GM19468 (cell line): ENCODE measurements around the gene POC1B.
A peak's percentile ranks its signal among the peaks of the same experiment; 100 is the strongest.

Source experiments
- ATAC-seq: cut with Tn5 transposase; IDR thresholded peaks from one replicate; pipeline ENCODE4 v1.9.1; 2021; ENCODE audit warnings: mild to moderate bottlenecking, moderate library complexity, moderate number of reproducible peaks; ENCODE audit not compliant: unreplicated experiment; ENCODE audit errors: extremely low read depth

The POC1B gene

DNA sequence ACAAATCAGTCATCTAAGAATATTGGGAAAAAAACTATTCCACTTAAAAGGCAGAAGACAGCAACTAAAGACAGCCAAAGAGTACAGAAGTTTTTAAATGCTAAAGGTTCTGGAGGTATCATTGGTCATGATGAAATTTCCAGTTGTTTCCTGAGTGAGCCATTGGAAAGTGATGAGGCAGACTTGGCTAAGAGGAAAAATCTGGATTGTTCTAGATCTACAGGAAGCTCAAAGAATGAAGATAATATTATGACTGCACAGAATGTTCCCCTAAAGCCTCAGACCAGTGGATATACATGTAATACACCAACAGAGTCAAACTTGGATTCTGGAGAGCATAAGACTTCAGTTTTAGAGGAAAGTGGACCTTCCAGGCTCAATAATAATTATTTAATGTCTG, 24.1 kb downstream of the POC1B start:
- no peak for ATAC-seq

DNA sequence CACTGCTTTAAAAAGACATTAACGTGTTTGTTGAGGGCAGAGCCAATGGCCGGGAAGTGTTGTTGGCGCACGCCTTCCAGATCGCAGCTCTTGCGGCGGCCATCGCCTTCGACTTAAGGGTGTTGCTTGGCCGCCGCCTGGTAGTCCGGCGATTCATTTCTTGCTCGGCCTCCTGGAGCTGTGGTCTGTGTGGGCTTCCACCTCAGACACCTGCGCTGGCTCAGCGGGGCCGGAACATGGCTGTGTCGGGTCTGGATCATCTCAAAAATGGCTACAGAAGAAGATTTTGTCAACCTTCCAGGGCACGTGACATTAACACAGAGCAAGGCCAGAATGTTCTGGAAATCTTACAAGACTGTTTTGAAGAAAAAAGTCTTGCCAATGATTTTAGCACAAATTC, 26.0 kb downstream of the POC1B start:
- ATAC-seq = no peak

DNA sequence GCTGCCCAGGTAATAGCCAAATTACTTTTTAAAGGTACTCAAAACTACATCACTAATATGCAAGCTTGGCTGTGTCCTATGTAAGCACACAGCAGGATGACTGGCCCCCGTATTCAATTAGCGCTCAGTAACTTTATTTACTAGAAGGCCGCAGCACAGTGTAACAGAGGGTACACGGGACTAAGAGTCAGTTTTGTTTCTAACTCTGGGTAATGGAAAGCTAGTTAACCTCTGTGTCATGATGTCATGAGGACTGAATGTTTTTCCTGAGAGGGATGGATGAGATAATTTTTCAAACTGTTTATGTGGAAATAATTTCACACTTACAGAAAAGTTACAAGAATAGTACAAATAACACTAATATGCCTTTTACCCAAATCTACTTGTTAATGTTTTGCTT, 28.4 kb downstream of the POC1B start:
- no peak for ATAC-seq

DNA sequence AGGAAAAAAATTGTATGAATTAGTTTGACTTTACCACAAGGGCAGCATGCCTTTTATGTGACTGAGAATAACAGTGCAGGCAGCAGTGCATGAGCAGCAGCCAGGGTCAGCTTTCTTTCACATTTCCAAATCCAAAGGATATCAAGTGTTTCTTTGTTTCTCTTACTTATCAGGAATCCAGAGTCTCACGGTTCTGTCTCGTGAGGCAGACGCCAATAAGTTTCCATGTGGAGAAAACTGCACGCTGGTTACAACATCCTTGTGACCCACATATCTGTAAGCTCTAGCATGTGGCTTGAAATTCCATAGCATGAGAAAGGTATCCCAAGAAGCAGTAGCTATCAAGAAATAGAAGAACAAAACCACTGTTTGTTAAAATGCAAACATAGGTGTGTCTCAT, 28.8 kb downstream of the POC1B start:
- no peak for ATAC-seq

DNA sequence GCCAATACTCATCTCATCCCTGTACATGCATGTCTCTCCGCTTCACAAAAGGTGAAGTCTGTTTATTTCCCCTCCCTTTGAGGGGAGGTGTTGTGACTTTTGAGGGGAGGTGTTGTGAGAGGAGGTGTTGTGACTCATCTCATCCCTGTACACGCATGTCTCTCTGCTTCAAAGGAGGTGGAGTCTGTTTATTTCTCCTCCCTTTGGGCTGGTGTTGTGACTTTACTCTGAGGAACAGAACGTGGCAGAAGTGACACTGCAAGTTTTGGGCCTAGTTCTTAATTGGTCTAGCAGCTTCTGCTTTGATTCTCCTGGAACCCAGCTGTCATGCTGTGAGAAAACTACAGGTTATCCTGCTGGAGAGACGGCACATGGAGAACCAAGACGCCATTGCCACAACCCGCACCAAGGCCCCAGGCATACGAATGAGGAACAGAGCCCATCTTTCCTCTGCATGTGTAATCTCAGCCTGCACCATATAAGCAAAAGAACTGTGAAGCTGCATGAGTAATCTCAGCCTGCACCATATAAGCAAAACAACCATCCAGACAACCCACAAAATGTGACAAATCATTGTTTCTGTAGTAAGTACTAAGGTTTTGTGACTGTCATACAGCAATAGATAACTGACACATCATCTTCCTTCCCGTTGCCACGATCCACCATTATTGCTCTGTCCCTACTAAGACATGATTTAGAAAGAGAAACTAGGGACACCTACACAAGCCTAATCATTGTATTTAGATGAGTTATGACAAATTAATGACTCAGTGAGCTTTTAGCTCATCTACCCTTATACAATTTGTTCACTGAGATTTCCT, 31.2 kb downstream of the POC1B start:
- peak; percentile 25 for ATAC-seq

DNA sequence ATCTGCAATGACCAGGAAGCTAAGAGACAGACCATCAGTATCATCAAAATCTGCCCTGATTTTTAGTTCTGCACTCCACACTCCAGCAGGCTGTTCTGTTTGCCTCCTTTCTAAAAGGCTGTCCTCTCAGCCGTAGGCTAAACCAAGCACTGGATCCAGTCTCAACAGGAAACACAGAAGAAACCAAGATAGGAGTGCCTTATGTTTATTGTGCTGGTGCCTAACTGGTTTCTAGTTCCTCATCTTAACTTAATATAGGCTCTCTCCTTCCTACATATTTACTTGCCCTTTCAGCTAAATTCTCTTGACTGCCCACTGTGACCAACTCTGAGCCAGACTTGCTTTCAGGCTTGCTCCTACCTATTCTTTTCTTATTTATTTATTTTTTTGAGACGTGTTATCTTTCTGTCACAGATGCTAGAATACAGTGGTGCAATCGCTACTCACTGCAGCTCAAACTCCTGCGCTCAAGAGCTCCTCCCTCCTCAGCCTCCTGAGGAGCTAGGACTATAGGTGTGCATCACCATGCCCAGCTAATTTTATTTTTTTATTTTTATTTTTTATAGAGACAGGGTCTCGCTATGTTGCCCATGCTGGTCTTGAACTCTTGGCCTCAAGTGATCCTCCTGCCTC, 32.1 kb downstream of the POC1B start:
- ATAC-seq = no peak

DNA sequence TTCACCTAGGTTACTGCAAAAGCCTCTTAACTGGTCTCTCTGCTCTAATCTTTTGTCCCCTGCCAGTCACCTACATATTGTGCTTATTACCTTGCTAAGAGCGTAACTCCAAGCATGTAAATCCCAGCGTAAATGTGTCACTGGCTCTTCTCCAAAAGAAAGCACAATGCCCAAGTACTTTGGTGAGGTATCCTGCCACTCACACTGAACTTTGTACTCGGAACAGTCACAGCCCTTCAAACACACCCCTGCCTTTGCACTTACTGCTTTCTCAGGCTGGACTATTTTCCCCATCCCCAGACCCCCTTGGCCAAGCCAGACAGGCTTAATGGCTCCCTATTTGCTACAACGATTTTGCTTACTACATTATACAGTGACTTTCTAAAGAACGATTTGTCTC, 33.0 kb downstream of the POC1B start:
- ATAC-seq = no peak

DNA sequence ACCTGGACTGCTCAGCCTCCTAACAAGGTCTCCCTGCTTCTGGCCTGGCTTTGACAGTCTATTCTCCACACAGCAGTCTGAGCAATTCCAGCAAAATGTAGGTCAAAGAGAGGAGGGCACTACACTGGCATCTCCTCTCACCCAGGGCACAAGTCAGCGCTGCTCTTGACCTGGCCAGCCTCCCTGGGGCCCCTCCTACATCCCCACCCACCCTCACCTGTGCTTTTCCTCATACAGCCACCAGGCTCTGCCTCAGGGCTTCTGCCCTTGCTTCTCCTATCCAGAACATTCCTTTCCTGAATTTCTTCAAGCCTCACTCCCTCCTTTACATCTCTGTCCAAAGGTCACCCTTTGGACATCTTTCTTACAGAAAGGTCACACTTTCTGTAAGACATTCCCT, 34.9 kb downstream of the POC1B start:
- ATAC-seq = no peak

DNA sequence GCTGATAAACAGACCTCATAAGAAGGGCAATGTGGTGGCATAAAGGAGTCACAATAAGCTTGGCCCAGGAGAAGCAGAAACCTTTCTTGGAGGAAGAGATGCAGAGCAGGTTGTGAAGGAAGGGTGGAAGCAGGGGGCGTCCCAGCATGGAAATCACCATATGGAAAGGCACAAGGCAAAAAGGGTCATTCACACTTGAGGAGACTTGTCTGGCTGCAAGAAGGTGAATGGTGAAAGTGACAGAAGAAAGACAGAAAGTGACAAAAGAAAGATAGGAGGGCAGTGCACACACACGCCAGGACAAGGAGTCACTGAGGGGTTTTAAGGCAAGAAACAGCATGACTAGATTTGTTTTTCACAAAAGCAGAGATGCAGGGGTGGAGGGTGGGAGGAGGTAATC, 39.6 kb downstream of the POC1B start:
- no peak for ATAC-seq

DNA sequence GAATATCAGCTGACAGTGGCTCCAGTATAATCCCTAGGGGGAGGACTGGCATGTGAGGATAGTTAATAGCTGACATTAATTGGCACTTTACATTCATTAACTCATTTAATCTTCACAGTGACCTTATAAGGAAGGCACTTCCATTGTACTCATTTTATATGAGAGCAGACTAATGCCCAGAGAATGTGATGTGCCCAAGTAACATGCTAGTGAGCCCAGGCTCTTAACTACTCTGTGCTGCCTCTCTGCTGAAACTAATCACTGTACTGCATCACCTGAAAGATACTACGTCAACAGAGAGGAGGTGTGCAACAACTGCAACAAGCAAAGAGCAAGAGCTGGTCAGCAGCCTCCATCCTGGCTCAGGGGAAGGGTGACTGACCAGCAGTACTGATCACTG, 41.4 kb downstream of the POC1B start:
- no peak for ATAC-seq

DNA sequence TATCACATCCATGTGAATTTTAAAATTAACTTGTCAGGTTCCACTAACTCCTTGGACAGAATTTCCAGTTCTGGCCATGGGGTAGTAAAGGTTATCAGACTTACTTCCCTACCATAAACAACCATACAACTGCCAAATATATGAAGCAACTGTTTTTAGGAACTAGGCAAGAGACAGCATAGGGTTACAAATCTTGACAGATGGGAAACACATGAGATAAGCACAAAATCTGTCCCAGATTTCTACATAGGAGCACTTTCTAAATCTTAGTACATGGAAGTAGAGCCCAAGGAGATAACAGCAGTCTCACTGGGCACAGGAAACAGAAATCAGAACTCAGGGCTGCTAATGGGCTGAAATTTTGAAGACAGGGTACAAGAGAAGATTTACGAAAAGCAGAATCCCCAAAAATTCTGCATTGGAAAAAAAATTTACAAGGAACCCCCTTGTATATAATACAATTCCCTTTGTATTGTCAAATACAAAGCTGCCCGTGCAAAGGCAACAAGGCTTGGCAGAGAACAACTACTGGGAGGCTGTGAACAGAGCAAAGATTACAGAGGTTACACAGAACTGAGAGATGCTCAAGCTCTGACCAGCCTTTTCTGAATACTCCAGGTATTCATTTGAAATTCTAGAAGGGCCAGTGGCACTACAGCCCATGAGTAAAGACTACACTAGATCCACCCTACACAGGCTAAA, 44.5 kb downstream of the POC1B start:
- ATAC-seq = no peak

DNA sequence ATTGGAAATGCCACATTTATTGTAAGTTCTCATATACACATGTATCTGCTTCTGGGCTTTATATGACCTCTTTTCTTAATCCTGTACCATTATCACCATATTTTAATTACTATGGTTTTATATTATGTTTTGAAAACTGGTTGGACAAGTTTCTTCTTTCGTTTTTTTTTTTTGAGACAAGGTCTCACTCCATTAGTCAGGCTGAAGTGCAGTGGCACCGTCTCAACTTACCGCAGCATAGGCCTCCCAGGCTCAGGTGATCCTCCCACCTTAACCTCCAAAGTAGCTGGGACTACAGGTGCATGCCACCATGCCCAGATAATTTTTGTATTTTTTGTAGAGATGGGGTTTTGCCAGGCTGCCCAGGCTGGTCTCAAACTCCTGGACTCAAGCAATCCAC, 45.9 kb downstream of the POC1B start:
- ATAC-seq = no peak

DNA sequence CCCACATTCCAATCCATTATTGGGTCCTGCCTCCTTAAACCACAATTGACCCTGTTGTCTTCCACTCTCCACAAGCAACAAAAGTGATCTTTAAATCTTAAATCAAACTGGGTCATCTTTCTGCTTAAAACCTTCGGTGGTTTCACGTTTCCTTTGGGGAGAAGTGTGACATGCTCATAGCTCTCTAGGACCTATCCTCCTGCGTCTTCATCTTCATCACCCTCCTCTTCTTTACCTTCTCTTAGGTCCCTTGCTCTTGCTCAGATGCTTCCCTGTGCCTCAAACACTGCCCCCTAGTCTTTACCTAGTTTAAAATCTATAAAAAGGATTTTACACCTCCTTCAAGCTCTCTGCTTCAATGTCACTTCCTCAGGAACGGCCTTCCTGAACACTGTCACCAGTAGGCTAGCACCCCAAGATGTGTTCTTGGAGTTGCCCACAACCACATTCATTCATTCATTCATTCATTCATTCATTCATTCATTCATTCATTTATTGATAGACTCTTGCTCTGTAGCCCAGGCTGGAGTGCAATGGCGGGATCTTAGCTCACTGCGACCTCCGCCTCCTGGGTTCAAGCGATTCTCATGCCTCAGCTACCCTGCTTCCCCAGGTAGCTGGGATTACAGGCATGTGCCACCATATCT, 48.1 kb downstream of the POC1B start:
- no peak for ATAC-seq

DNA sequence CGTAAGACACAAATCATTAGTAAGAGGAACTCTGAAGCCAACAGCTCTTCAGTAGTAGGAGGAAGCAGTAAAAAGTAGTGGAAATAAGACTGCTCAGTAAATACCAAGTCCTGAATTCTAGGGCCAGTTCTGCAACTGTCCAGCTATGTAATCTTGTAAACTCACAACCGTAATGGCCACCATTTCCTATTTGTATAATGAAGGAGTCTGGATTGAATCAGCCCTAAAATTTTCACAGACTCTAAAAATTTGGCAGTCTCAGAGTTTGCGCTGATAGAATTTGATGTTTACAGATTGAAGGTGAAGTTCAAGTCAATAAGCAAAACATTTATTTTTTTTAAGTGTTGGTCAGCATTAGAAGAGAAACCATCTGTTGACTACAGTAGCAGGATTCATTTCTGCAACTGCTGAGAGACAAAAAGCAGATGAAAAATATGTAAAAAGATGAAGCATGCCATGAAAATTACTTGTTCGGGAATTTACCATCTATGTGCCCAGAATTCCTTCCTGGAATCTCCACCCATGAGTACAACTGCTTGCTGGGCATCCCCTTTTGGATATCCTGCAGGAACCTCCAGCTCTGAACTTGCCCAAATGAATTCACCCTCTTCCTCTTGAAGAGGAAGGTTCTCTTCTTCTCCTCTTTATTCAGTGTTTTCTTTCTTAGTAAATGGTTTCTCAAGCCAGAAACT, 48.8 kb downstream of the POC1B start:
- ATAC-seq = no peak

DNA sequence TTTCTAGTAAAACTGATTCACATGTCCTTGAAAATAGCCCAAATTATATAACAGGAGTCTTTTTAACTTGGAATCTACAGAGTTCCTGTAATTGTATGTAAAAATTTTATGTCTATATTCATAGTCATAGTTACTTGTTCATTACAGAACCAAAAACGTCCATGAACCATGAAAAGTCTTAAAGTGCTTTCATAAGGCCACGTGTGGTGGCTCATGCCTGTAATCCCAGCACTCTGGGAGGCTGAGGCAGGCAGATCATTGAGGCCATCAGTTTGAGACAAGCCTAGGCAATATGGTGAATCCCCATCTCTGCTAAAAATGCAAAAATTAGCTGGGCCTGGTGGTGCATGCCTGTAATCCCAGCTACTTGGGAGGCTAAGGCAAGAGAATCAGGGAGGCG, 49.6 kb downstream of the POC1B start:
- ATAC-seq = no peak

DNA sequence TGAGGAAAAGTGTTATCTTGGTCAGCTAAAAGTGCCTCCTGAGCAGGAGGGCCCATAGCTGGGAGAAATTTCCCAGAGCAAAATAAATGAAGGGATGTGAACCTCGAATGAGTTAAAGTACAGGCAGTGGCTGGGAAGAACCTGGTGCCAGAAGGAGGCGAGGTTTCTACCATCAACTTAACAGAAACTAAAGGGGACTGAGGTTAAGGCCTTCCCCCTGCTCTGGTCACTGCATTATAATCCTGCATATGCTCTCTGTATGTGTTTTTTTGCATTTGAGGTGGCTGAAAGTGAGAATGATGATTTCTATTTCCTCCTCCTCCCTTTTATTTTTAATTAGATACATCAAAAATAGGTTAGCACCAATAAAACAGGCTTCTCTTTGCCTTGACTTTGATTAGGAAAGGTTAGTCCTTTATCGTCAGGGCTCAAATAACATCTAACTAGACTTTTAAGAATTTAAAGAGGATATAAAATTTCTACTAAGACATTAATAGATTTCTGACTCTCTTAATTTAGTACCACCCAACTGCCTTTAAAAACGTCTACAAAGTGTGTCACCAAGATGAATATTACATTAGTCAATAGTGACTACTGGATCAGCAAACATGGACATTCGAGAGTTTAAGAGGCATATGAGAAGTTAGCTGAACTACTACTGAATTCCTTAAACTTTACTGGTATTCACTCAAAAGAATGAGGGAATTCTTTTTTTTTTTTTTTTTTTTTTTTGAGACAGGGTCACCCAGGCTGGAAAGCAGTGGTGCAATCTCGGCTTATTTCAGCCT, 50.5 kb downstream of the POC1B start:
- ATAC-seq = no peak

DNA sequence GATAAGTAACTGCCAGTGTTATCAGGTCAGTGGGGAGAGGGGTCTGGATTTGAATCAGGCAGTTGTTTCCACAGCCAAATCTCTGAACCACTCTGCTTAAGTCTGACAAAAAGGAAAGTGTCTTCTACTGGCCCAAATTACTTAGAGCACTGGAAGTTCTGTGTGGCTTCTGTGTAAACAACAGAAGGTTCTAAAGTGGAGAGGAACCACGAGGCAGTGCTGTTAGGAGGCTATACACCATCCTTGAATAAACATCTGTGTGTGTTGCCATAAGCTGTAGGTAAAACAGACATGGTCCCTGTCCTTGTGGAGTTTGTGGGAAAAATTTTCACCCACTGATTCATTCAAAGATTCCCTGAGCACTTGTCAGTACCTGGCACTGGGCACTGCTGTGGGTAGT, 51.2 kb downstream of the POC1B start:
- ATAC-seq = no peak

DNA sequence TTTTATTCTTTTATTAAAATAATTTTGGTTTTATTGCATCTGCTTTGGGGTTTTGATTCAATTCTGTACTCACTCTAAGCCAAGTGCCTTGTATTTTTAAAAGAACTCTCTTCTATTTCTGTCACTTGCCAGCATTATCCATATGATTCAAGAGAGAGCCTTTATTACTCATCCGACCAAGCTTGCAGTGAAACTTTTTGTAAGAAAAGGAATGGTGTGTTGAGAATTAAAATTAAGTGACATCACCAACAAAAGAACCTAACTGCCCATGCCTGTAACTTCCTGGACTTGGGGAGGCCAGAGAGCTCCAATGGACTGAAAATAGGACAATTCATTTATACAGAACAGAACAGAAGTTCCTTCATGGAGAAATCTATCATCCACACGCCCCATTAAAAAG, 53.3 kb downstream of the POC1B start:
- no peak for ATAC-seq

DNA sequence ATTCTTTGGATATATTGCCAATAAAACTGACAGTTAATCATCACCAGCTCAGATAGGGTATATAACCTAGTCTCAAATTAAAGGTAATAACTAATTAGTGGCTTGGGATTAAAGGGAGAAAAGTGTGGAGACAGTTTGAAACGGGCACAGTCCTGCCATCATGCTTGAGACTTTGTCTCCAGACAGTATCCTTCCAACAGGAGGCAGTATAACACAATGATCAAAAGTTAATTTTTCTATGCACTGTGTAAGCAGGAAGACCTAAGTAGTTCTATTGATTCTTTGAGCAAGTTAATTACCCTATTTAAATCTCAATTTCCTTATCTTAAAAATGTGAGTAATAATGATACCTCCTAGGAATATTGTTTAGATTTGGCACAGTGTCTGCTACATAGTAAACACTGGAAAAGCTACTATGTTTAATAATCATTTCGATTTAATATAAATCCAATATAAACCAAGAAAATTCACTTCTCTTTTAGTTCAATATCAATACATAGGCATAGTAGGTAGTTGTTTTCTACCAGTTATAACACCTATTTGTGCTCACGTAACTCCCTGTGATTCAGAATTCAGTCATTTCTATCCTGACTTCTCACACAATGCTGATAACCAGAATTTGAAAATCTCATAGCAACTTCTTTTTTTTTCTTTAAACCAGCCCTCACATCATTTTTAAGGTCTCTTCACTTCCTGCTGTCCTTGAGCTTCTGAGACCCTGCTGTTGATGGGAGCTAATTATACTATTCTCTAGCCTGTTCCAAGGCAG, 54.9 kb downstream of the POC1B start:
- ATAC-seq = no peak
